ENCODE results near the gene REEP3. TPM values are rescaled to one million over a fixed set of nuclear protein-coding genes. Genes with fewer than 3 reads are reported as not detected.
"Not testable (repeated sequence)": the region's sequence is repeated elsewhere in the genome, so short reads cannot be mapped to it uniquely, and the experiment has no call there.

The REEP3 gene
- total RNA-seq, 1 donor from 2014 or later = 85.7 TPM

GRCh38 chr10:63630085-63630930 lies 109.1 kb downstream of the REEP3 start:
- peak; percentile 71 for DNase-seq (ENCODE audit: low read depth)

GRCh38 chr10:63630931-63631680 lies 109.9 kb downstream of the REEP3 start:
- DNase-seq (ENCODE audit: low read depth) = peak; percentile 78

- DNase-seq (ENCODE audit: low read depth) = no peak
These were observed 110.8 kb downstream of the REEP3 start for GRCh38 chr10:63631991-63632390.

GRCh38 chr10:63633677-63634487 lies 112.7 kb downstream of the REEP3 start:
- DNase-seq (ENCODE audit: low read depth) = peak; percentile 51

GRCh38 chr10:63634488-63635065 lies 113.4 kb downstream of the REEP3 start:
- DNase-seq (ENCODE audit: low read depth) = no peak

GRCh38 chr10:63636812-63637211 lies 115.6 kb downstream of the REEP3 start:
- no peak for DNase-seq (ENCODE audit: low read depth)

GRCh38 chr10:63637901-63638327 lies 116.7 kb downstream of the REEP3 start:
- DNase-seq (ENCODE audit: low read depth) = peak; percentile 33

GRCh38 chr10:63641366-63641765 lies 120.2 kb downstream of the REEP3 start:
- DNase-seq (ENCODE audit: low read depth) = no peak

- no peak for DNase-seq (ENCODE audit: low read depth)
These were observed 120.6 kb downstream of the REEP3 start for GRCh38 chr10:63641799-63642198.

- DNase-seq (ENCODE audit: low read depth) = no peak
These were observed 121.6 kb downstream of the REEP3 start for GRCh38 chr10:63642808-63643207.

- DNase-seq (ENCODE audit: low read depth) = no peak
These were observed 123.4 kb downstream of the REEP3 start for GRCh38 chr10:63644418-63645142.

- no peak for DNase-seq (ENCODE audit: low read depth)
These were observed 124.0 kb downstream of the REEP3 start for GRCh38 chr10:63645195-63645594.

GRCh38 chr10:63646491-63646890 lies 125.3 kb downstream of the REEP3 start:
- no peak for DNase-seq (ENCODE audit: low read depth)

- no peak for DNase-seq (ENCODE audit: low read depth)
These were observed 130.7 kb downstream of the REEP3 start for GRCh38 chr10:63651864-63652263.

- no peak for DNase-seq (ENCODE audit: low read depth)
These were observed 132.5 kb downstream of the REEP3 start for GRCh38 chr10:63653747-63654146.

- DNase-seq (ENCODE audit: low read depth) = no peak
These were observed 136.6 kb downstream of the REEP3 start for GRCh38 chr10:63657761-63658160.

GRCh38 chr10:63660941-63661340 lies 139.7 kb downstream of the REEP3 start:
- DNase-seq (ENCODE audit: low read depth) = not testable (repeated sequence)

GRCh38 chr10:63661347-63661746 lies 140.1 kb downstream of the REEP3 start:
- DNase-seq (ENCODE audit: low read depth) = no peak

GRCh38 chr10:63664341-63664885 lies 143.2 kb downstream of the REEP3 start:
- DNase-seq (ENCODE audit: low read depth) = no peak

GRCh38 chr10:63665006-63665580 lies 143.9 kb downstream of the REEP3 start:
- not testable (repeated sequence) for DNase-seq (ENCODE audit: low read depth)
